ENCODE data around the gene ZDHHC4. TPM values are rescaled to one million over a fixed set of nuclear protein-coding genes. Genes with fewer than 3 reads are reported as not detected.

Gene ZDHHC4
- total and polyA plus RNA-seq, 2 of the 8 experiments (the other 6 are each of a cell fraction or from before 2014, with no cell fraction given), result 50.2 to 171 TPM

DNA sequence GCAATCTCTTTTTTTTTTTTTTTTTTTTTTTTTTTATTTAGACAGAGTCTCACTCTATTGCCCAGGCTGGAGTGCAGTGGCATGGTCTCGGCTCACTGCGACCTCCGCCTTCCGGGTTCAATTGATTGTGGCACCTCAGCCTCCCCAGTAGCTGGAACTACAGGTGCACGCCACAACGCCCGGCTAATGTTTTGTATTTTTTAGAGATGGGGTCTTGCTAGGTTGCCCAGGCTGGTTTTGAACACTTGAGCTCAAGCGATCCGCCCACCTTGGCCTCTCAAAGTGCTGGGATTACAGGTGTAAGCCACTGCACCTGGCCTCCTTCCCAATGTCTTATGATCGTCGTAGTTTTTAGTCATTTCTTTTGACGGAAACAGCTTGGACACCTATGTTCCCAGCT, 31.5 kb downstream of the ZDHHC4 start:
- Histone ChIP-seq H3K36me3 (ENCODE audit: control insufficient read depth in 2 of 4, insufficient read depth in 4 of 4, low read length in 3 of 4) (peaks cover 0 to 4% (median 2%) of the 10 kb centered on the region in 4 experiments; a peak in 3 of 8 replicates), H2BK15ac (ENCODE audit: low read length) (no peak overlapping the region), H2BK12ac (ENCODE audit: low read depth, low read length) (no peak overlapping the region), H3K9me3 (ENCODE audit: insufficient read depth in 2 of 2, low read depth in 1 of 2, low read length in 1 of 2) (no peaks in the 10 kb centered on the region), H3K4ac (replicated peaks; ENCODE audit: insufficient read length, low read depth, low read length) (no peak overlapping the region), H2AFZ (ENCODE audit: low read length) (no peak overlapping the region), H3K79me1 (ENCODE audit: low read depth, low read length) (no peaks in the 10 kb centered on the region), H2BK120ac (replicated peaks; ENCODE audit: low read depth, low read length) (no peak overlapping the region), H3K27me3 (replicated peaks in 1 of 4; ENCODE audit: control insufficient read depth in 3 of 4, extremely low read depth in 1 of 4, insufficient read depth in 3 of 4, low read length in 3 of 4) (peaks cover 0 to 2% (median 0%) of the 10 kb centered on the region in 4 experiments; a peak in 1 of 7 replicates), H3K4me2 (ENCODE audit: insufficient read depth in 1 of 2, low read depth in 2 of 2, low read length in 2 of 2) (no peak overlapping the region), H3K4me1 (replicated peaks in 1 of 4; ENCODE audit: control insufficient read depth in 3 of 4, insufficient read depth in 4 of 4, low read length in 3 of 4) (peaks cover 0 to 4% (median under 1%) of the 10 kb centered on the region in 4 experiments; a peak in 1 of 7 replicates), H3K27ac (ENCODE audit: low read depth, low read length) (no peak overlapping the region), H3K9ac (replicated peaks in 1 of 4; ENCODE audit: extremely low read depth in 1 of 4, low read depth in 3 of 4, low read length in 3 of 4) (no peak overlapping the region), H3K18ac (ENCODE audit: extremely low read depth, low read length) (no peak overlapping the region), H2AK5ac (ENCODE audit: low read depth, low read length) (no peak overlapping the region), H2BK5ac (ENCODE audit: low read depth, low read length) (no peak overlapping the region), H3K79me2 (ENCODE audit: control insufficient read depth in 1 of 2, insufficient read depth in 2 of 2, low read length in 2 of 2) (no peaks in the 10 kb centered on the region), H3K14ac (ENCODE audit: insufficient read length) (no peak overlapping the region), H4K5ac (ENCODE audit: insufficient read length, low read depth, low read length) (no peak overlapping the region), H3K56ac (replicated peaks; ENCODE audit: insufficient read length, low read depth, low read length) (no peak overlapping the region), H4K91ac (replicated peaks; ENCODE audit: insufficient read length, low read length) (no peak overlapping the region), H2BK20ac (ENCODE audit: low read length) (no peak overlapping the region), H4K8ac (ENCODE audit: extremely low read depth, insufficient read depth, low read length) (no peak overlapping the region), H3K23me2 (ENCODE audit: low read depth, low read length) (no peaks in the 10 kb centered on the region), H3K23ac (ENCODE audit: insufficient read length) (no peak overlapping the region), H3K4me3 (ENCODE audit: extremely low read depth in 1 of 4, insufficient read depth in 2 of 4, low read depth in 3 of 4, low read length in 4 of 4) (no peak overlapping the region), H4K20me1 (replicated peaks in 1 of 2; ENCODE audit: control insufficient read depth in 1 of 2, insufficient read depth in 2 of 2, low read length in 2 of 2) (peaks cover 2 to 6% of the 10 kb centered on the region in 2 experiments)
- ChIA-PET POLR2A (ENCODE audit: partially characterized antibody) (no interaction called here), CTCF (ENCODE audit: partially characterized antibody) (interaction anchor here (0.7 to 1.1 kb wide), 5 partner anchors 14 to 249 kb away, joined by 3 read pairs; no protein-coding TSS in a partner anchor)
- WGBS, 2 experiments (ENCODE audit: extremely low coverage in 1 of 2, insufficient coverage in 1 of 2, insufficient read length in 1 of 2, insufficient replicate concordance in 2 of 2, low coverage in 1 of 2, low lambda C conversion rate in 2 of 2, missing lambda C conversion rate in 1 of 2), result 96% methylated on average over 12 of the region's 12 CpGs; no CpG with 5 or more reads in 1 of the 2 experiments
- FAIRE-seq (no peak), DNase-seq (ENCODE audit: low read depth in 1 of 2, low spot score in 2 of 2) (no peak)
- TF ChIP-seq JUND (IDR thresholded peaks at IDR 0.05; ENCODE audit: low read length) (no peak), RNF2 (IDR thresholded peaks at IDR 0.05; ENCODE audit: borderline replicate concordance, low read depth, low read length, missing control alignments, poor library complexity, severe bottlenecking) (no peak), CREB1 (IDR thresholded peaks at IDR 0.05) (no peak), TEAD4 (IDR thresholded peaks at IDR 0.05; ENCODE audit: low read depth, low read length) (no peak), PHF8 (conservative IDR thresholded peaks at IDR 0.05; ENCODE audit: low read depth, low read length) (no peak), SIN3A (conservative IDR thresholded peaks at IDR 0.05 in 1 of 2, IDR thresholded peaks at IDR 0.05 in 1 of 2; ENCODE audit: low read depth in 1 of 2, low read length in 2 of 2) (no peak), RBBP5 (IDR thresholded peaks at IDR 0.05; ENCODE audit: borderline replicate concordance, low read depth, low read length) (no peak), NANOG (IDR thresholded peaks at IDR 0.05; ENCODE audit: insufficient read depth, low read depth, low read length, poor library complexity, severe bottlenecking) (no peak), FOSL1 (IDR thresholded peaks at IDR 0.05; ENCODE audit: insufficient read depth, low read depth, low read length) (no peak), BCL11A (IDR thresholded peaks at IDR 0.05; ENCODE audit: low read depth in 2 of 2, low read length in 2 of 2) (no peak), KDM1A (IDR thresholded peaks at IDR 0.05; ENCODE audit: borderline replicate concordance, low read length) (no peak), CBX8 (IDR thresholded peaks at IDR 0.05; ENCODE audit: borderline replicate concordance, low read depth, low read length) (no peak), SP4 (IDR thresholded peaks at IDR 0.05; ENCODE audit: low read length) (no peak), GTF2F1 (IDR thresholded peaks at IDR 0.05; ENCODE audit: borderline replicate concordance, low read depth, low read length) (no peak)

All from H1 (cell line).